H1 (cell line): Measurements from ENCODE around the gene HLA-DQA2. TPM values are rescaled to one million over a fixed set of nuclear protein-coding genes. Genes with fewer than 3 reads are reported as not detected.
"Not testable (repeated sequence)": the region's sequence is repeated elsewhere in the genome, so short reads cannot be mapped to it uniquely, and the experiment has no call there.

Experiments used
- CTCF ChIA-PET: fragments of 300-600 bp; sonication (Branson Sonifier 250); formaldehyde crosslinking; loops from one replicate; lab custom pipeline; 2021; ENCODE audit not compliant: partially characterized antibody; lab: Charles Lee
- POLR2A ChIA-PET: fragments of 300-600 bp; sonication (Branson Sonifier 250); formaldehyde crosslinking; loops from one replicate; lab custom pipeline; 2021; ENCODE audit warnings: inconsistent platforms; ENCODE audit not compliant: partially characterized antibody; lab: Charles Lee
- DNase-seq, 2 experiments: peaks; one replicate each; pipeline versions ENCODE4 v3.0.0 to v3.0.0-alpha.2; 2010 to 2022; ENCODE audit warnings: low spot score in 2 of 2, low read depth in 1 of 2, mixed read lengths in 1 of 2
- FAIRE-seq: peaks from 2 replicates; lab custom pipeline; 2011; peaks lifted over from hg19 to GRCh38; lab: Jason Lieb, UNC
- H2AFZ ChIP-seq: 2 replicates; pipeline ENCODE4 v1.8.1; 2012; ENCODE audit warnings: low read length, inconsistent platforms
- H2AK5ac ChIP-seq: 2 replicates; pipeline ENCODE4 v1.6.1; 2013; ENCODE audit warnings: low read depth, low read length
- H2BK120ac ChIP-seq: replicated peaks from 2 replicates; pipeline ENCODE3; 2013; ENCODE audit warnings: low read depth, low read length, inconsistent platforms
- H2BK12ac ChIP-seq: 2 replicates; pipeline ENCODE4 v1.6.1; 2013; ENCODE audit warnings: low read depth, low read length
- H2BK15ac ChIP-seq: 2 replicates; pipeline ENCODE4 v1.6.1; 2013; ENCODE audit warnings: low read length
- H2BK20ac ChIP-seq: 2 replicates; pipeline ENCODE4 v1.6.1; 2013; ENCODE audit warnings: low read length
- H2BK5ac ChIP-seq: 2 replicates; pipeline ENCODE4 v1.6.1; 2013; ENCODE audit warnings: low read depth, low read length
- H3K14ac ChIP-seq: 2 replicates; pipeline ENCODE4 v1.6.1; 2013; ENCODE audit warnings: inconsistent platforms; ENCODE audit not compliant: insufficient read length
- H3K18ac ChIP-seq: 2 replicates; pipeline ENCODE4 v1.6.1; 2013; ENCODE audit warnings: low read length; ENCODE audit errors: extremely low read depth
- H3K23ac ChIP-seq: 2 replicates; pipeline ENCODE4 v1.6.1; 2013; ENCODE audit warnings: inconsistent platforms; ENCODE audit not compliant: insufficient read length
- H3K23me2 ChIP-seq: 2 replicates; pipeline ENCODE4 v1.6.1; 2013; ENCODE audit warnings: low read depth, low read length
- H3K27ac ChIP-seq: 2 replicates; pipeline ENCODE4 v1.6.1; 2011; ENCODE audit warnings: low read depth, low read length, inconsistent platforms
- H3K27me3 ChIP-seq, 4 experiments: replicated peaks in 1 of 4; 1 replicate in 1 of 4; 2 replicates in 3 of 4; pipeline versions ENCODE4 v1.6.1 to v1.8.1; 2011 to 2013; ENCODE audit warnings: low read length in 3 of 4, mild to moderate bottlenecking in 3 of 4, inconsistent platforms in 2 of 4, mixed read lengths in 2 of 4, moderate library complexity in 1 of 4; ENCODE audit not compliant: control insufficient read depth in 3 of 4, insufficient read depth in 3 of 4; ENCODE audit errors: extremely low read depth in 1 of 4
- H3K36me3 ChIP-seq, 4 experiments: 2 replicates each; pipeline versions ENCODE4 v1.6.1 to v1.8.1; 2011 to 2013; ENCODE audit warnings: mild to moderate bottlenecking in 4 of 4, low read length in 3 of 4, moderate library complexity in 2 of 4, control low read depth in 1 of 4, inconsistent platforms in 1 of 4; ENCODE audit not compliant: insufficient read depth in 4 of 4, control insufficient read depth in 2 of 4
- H3K4ac ChIP-seq: replicated peaks from 2 replicates; pipeline ENCODE3; 2013; ENCODE audit warnings: low read length, low read depth, mixed read lengths, inconsistent platforms; ENCODE audit not compliant: insufficient read length
- H3K4me1 ChIP-seq, 4 experiments: replicated peaks in 1 of 4; 1 replicate in 1 of 4; 2 replicates in 3 of 4; pipeline versions ENCODE4 v1.6.1 to v1.8.1; 2011 to 2013; ENCODE audit warnings: low read length in 3 of 4, inconsistent platforms in 2 of 4, mixed read lengths in 1 of 4; ENCODE audit not compliant: insufficient read depth in 4 of 4, control insufficient read depth in 3 of 4
- H3K4me2 ChIP-seq, 2 experiments: 2 replicates each; pipeline versions ENCODE4 v1.6.1 to v1.8.1; 2011 to 2013; ENCODE audit warnings: low read depth in 2 of 2, low read length in 2 of 2, control low read depth in 1 of 2, inconsistent platforms in 1 of 2, mild to moderate bottlenecking in 1 of 2; ENCODE audit not compliant: insufficient read depth in 1 of 2
- H3K4me3 ChIP-seq, 4 experiments: fragments of 200-600, 300-600 bp in 1 of 4; sonication (generic), shearing (Covaris generic), sonication (Bioruptor Twin) in 1 of 4; 2 replicates each; pipeline versions ENCODE4 v1.5.1 to v1.8.1; 2011 to 2016; ENCODE audit warnings: low read length in 4 of 4, low read depth in 3 of 4, control low read depth in 2 of 4, inconsistent platforms in 2 of 4, mild to moderate bottlenecking in 2 of 4, mixed read lengths in 1 of 4, moderate library complexity in 1 of 4; ENCODE audit not compliant: insufficient read depth in 2 of 4; ENCODE audit errors: extremely low read depth in 1 of 4
- H3K56ac ChIP-seq: replicated peaks from 2 replicates; pipeline ENCODE3; 2013; ENCODE audit warnings: low read depth, mild to moderate bottlenecking, mixed read lengths, low read length, inconsistent platforms; ENCODE audit not compliant: insufficient read length
- H3K79me1 ChIP-seq: 2 replicates; pipeline ENCODE4 v1.6.1; 2013; ENCODE audit warnings: low read depth, low read length, control low read depth
- H3K79me2 ChIP-seq, 2 experiments: 2 replicates each; pipeline versions ENCODE4 v1.6.1 to v1.8.1; 2012 to 2013; ENCODE audit warnings: low read length in 2 of 2, mild to moderate bottlenecking in 2 of 2, inconsistent platforms in 1 of 2; ENCODE audit not compliant: insufficient read depth in 2 of 2, control insufficient read depth in 1 of 2
- H3K9ac ChIP-seq, 4 experiments: replicated peaks in 1 of 4; 1 replicate in 1 of 4; 2 replicates in 3 of 4; pipeline versions ENCODE4 v1.6.1 to v1.8.1; 2011 to 2013; ENCODE audit warnings: low read depth in 3 of 4, low read length in 3 of 4, control low read depth in 2 of 4, mild to moderate bottlenecking in 2 of 4, moderate library complexity in 2 of 4, inconsistent platforms in 1 of 4; ENCODE audit errors: extremely low read depth in 1 of 4
- H3K9me3 ChIP-seq, 2 experiments: 2 replicates each; pipeline versions ENCODE4 v1.6.1 to v1.8.1; 2012 to 2013; ENCODE audit warnings: mild to moderate bottlenecking in 2 of 2, moderate library complexity in 2 of 2, control low read depth in 1 of 2, inconsistent platforms in 1 of 2, low read depth in 1 of 2, low read length in 1 of 2, mixed read lengths in 1 of 2; ENCODE audit not compliant: insufficient read depth in 2 of 2
- H4K20me1 ChIP-seq, 2 experiments: replicated peaks in 1 of 2; 2 replicates each; pipeline versions ENCODE3 to v1.8.1; 2011 to 2013; ENCODE audit warnings: inconsistent platforms in 2 of 2, low read length in 2 of 2, mild to moderate bottlenecking in 1 of 2; ENCODE audit not compliant: insufficient read depth in 2 of 2, control insufficient read depth in 1 of 2
- H4K5ac ChIP-seq: 2 replicates; pipeline ENCODE4 v1.6.1; 2013; ENCODE audit warnings: low read length, low read depth, mixed read lengths, inconsistent platforms; ENCODE audit not compliant: insufficient read length
- H4K8ac ChIP-seq: 2 replicates; pipeline ENCODE4 v1.8.0; 2013; ENCODE audit warnings: mild to moderate bottlenecking, moderate library complexity, low read length, inconsistent platforms; ENCODE audit not compliant: insufficient read depth; ENCODE audit errors: extremely low read depth
- H4K91ac ChIP-seq: replicated peaks from 2 replicates; pipeline ENCODE3; 2013; ENCODE audit warnings: low read length, mixed read lengths, inconsistent platforms; ENCODE audit not compliant: insufficient read length
- WGBS, 2 experiments: shearing (Covaris generic) in 1 of 2; methylation state at CpG; one replicate each; pipeline versions ENCODE4 v1.1.6 to v1.1.7; 2013 to 2015; ENCODE audit warnings: low lambda C conversion rate in 2 of 2, mixed read lengths in 2 of 2, inconsistent platforms in 1 of 2, low coverage in 1 of 2, missing lambda C conversion rate in 1 of 2; ENCODE audit not compliant: insufficient replicate concordance in 2 of 2, insufficient coverage in 1 of 2, insufficient read length in 1 of 2; ENCODE audit errors: extremely low coverage in 1 of 2, missing lambda C conversion rate in 1 of 2; 5-methylcytosine and 5-hydroxymethylcytosine counted together
- polyA plus RNA-seq, 7 experiments: library from polyadenylated mRNA; depleted of rRNA in 3 of 7; stranded (reverse) in 5 of 7; unstranded in 2 of 7; fragments of >200 nt in 5 of 7; fragments of 200-250 nt in 2 of 7; gene quantifications; 1 replicate in 5 of 7; 2 replicates in 1 of 7; 4 replicates in 1 of 7; pipeline versions ENCODE4 v1.2.1 to v1.2.3, GENCODE V29; 2011 to 2013; ENCODE audit warnings: missing spikeins in 2 of 7, mixed read lengths in 2 of 7
- total RNA-seq: library from RNA; stranded (reverse); fragmentation: NEBNext Ultra II Directional; extraction: Animal tissue kit (Norgen Biotek cat#: 25700); gene quantifications from 2 replicates; pipeline ENCODE4 v1.2.1, GENCODE V29; 2021

HLA-DQA2 gene
- total and polyA plus RNA-seq, 2 of the 8 experiments (the other 6 are each of a cell fraction or from before 2014, with no cell fraction given): not detected

GRCh38 chr6:32745649-32746048 is 4.5 kb downstream of the HLA-DQA2 start:
- H3K9me3 ChIP-seq, H2BK12ac ChIP-seq, H3K4me3 ChIP-seq, H4K5ac ChIP-seq, H4K91ac ChIP-seq, H3K79me2 ChIP-seq, H3K23me2 ChIP-seq, H2AFZ ChIP-seq, H3K27ac ChIP-seq, H3K4me1 ChIP-seq, FAIRE-seq, H2AK5ac ChIP-seq, H4K8ac ChIP-seq, H3K4ac ChIP-seq, H4K20me1 ChIP-seq, DNase-seq, H3K23ac ChIP-seq, H3K36me3 ChIP-seq, H2BK5ac ChIP-seq, POLR2A ChIA-PET, H2BK15ac ChIP-seq, H3K79me1 ChIP-seq, H3K18ac ChIP-seq, H3K56ac ChIP-seq, H3K14ac ChIP-seq, CTCF ChIA-PET, H2BK20ac ChIP-seq, H3K9ac ChIP-seq, H2BK120ac ChIP-seq, H3K27me3 ChIP-seq, H3K4me2 ChIP-seq: not testable (repeated sequence)
- 69% methylated on average over 1 of the region's 1 CpG; no CpG with 5 or more reads in 1 of the 2 experiments for WGBS, 2 experiments
